ENCODE data around the gene CNNM3.

The CNNM3 gene

DNA sequence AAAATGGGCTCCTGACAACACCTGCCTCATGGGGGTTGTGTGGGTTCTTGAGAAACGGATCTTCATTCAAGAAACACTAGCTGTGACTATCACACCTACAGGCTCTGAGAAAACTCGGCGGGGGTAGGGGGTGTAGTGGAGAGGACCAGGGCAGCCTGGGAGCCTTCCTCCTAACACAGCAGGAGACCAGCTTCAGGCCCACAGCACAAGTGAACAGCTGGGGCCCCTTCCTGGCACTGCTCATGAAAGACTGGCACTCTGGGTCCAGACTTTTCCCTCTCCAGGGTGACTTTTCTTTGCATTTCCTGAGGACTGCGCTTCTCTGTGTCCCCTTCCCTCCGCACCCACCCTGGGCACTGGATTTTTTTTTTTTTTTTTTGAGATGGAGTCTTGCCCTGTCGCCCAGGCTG is 61.0 kb downstream of the CNNM3 start:
- Histone ChIP-seq H3K4me3 (replicated peaks; ENCODE audit: low read depth, low read length) (no peak overlapping the region), H3K27me3 (replicated peaks; ENCODE audit: control insufficient read depth, insufficient read depth, low read length) (no peaks in the 10 kb centered on the region; the same call in 1 of the 2 replicates), H3K36me3 (ENCODE audit: control insufficient read depth, insufficient read depth, low read length) (no peaks in the 10 kb centered on the region)
- TF ChIP-seq, protein P1, sequence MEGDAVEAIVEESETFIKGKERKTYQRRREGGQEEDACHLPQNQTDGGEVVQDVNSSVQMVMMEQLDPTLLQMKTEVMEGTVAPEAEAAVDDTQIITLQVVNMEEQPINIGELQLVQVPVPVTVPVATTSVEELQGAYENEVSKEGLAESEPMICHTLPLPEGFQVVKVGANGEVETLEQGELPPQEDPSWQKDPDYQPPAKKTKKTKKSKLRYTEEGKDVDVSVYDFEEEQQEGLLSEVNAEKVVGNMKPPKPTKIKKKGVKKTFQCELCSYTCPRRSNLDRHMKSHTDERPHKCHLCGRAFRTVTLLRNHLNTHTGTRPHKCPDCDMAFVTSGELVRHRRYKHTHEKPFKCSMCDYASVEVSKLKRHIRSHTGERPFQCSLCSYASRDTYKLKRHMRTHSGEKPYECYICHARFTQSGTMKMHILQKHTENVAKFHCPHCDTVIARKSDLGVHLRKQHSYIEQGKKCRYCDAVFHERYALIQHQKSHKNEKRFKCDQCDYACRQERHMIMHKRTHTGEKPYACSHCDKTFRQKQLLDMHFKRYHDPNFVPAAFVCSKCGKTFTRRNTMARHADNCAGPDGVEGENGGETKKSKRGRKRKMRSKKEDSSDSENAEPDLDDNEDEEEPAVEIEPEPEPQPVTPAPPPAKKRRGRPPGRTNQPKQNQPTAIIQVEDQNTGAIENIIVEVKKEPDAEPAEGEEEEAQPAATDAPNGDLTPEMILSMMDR (IDR thresholded peaks at IDR 0.05; ENCODE audit: insufficient read depth, low read length, poor library complexity, severe bottlenecking) = no peak
- no peak for DNase-seq (ENCODE audit: extremely low read depth, insufficient read length)

DNA sequence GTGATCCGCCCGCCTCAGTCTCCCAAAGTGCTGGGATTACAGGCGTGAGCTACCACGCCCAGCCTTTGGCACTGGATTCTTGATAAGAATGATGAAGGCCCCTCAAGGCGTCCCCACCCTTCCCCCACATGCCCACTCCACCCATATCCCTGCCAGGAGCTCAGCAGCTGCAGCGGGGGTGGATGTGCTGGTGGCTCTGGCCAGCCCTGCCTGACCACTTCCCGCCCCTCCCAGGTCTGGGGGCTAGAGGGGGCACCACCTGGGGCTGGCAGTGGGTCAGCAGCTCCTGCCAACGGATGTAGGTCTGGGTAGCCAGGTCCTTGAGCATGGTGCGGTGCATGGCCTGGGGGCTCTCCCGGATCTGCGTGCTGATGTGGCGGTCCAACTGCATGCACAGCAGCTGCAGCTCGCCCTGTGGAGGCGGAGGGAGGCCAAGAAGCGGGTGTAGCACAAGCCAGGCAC is 61.6 kb downstream of the CNNM3 start:
- H3K4me3 ChIP-seq (replicated peaks; ENCODE audit: low read depth, low read length) = no peak overlapping the region
- H3K36me3 ChIP-seq (ENCODE audit: control insufficient read depth, insufficient read depth, low read length) = no peaks in the 10 kb centered on the region
- DNase-seq (ENCODE audit: extremely low read depth, insufficient read length) = no peak
- no peaks in the 10 kb centered on the region; the same call in 1 of the 2 replicates for H3K27me3 ChIP-seq (replicated peaks; ENCODE audit: control insufficient read depth, insufficient read depth, low read length)
- TF ChIP-seq, protein P1 (IDR thresholded peaks at IDR 0.05; ENCODE audit: insufficient read depth, low read length, poor library complexity, severe bottlenecking) = no peak

DNA sequence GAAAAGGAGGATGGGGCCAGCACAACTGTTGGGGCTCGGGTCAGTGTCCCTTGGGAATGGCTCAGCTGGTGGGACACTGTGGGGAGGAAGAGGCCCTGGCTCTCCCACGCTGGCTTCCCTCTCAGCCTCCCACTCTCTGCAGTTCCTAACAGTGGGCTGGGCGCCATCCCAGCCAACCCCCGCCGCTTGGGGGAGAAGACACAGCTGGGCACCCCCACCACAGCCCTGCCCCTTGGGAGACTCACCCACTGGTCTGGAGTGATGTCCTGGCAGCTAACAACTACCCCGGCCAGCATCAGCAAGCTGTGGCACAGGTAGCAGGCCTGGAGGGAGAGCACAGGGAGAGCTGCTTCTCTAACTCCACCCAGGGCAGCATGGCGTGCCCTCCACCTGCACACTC is 62.1 kb downstream of the CNNM3 start:
- Histone ChIP-seq H3K36me3 (ENCODE audit: control insufficient read depth, insufficient read depth, low read length) (no peaks in the 10 kb centered on the region), H3K4me3 (replicated peaks; ENCODE audit: low read depth, low read length) (no peak overlapping the region), H3K27me3 (replicated peaks; ENCODE audit: control insufficient read depth, insufficient read depth, low read length) (no peaks in the 10 kb centered on the region; the same call in 1 of the 2 replicates)
- TF ChIP-seq, protein P1 (IDR thresholded peaks at IDR 0.05; ENCODE audit: insufficient read depth, low read length, poor library complexity, severe bottlenecking) = no peak
- no peak for DNase-seq (ENCODE audit: extremely low read depth, insufficient read length)

DNA sequence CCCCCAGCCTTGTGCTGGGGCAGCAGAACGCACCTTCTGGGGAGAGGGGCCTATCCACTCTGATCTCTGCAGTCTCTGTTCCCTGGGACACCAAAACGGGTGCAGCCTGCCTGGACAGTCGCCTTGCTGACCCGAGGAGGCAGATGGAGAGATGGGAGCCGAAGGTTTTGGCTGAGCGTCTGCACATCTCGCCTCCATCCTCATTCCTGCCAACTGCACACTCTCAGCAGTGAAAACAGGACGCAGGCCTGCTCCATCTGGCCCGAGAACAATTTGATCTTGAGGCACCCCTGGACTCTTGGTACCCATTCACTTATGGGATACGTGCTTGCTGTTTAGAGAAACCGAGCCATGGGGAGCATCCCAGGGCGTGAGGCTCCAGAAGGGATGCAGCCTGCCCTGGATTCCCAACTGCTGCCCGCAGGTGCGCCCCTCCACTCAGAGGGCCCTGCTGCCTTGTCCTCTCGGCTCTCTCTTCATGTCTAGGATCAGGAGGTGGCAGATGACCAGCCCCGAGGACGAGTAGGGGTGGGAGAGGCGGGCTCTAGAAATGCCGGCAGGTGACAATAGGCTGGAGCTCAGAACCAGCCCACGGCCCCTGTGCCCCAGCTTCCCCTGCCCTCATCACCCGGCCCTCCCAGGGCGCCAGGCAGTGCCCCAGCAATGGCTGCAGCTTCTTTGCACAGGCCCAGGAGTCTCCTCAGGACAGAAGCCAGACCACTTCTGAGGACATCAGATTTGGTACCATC is 62.9 kb downstream of the CNNM3 start:
- TF ChIP-seq, protein P1 (IDR thresholded peaks at IDR 0.05; ENCODE audit: insufficient read depth, low read length, poor library complexity, severe bottlenecking) = no peak

DNA sequence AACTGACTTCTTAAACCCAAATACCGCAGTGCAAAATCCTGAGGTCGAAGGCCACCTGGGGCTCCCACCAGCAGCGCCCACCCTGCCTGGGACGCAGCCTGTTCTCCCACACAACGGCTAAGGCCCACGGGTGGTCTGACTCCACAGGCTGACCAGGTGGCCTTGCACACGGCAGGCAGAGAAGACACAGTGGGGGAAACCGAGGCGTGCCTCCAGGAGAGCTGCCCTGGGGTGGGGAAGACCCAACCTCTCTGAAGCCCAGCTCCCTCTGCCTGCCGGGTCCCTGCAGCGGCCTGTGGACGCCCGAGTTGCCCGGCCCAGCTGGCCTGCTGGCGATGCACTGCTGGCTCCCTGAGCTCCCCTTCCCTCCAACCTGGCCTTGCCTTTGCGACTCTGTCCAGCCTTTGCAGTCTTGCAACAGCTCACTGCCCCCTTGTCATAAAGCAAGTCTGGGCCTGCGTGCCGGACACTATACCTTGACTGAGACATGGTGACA is 63.5 kb downstream of the CNNM3 start:
- Histone ChIP-seq H3K4me3 (replicated peaks; ENCODE audit: low read depth, low read length) (no peak overlapping the region), H3K27me3 (replicated peaks; ENCODE audit: control insufficient read depth, insufficient read depth, low read length) (no peaks in the 10 kb centered on the region; the same call in 1 of the 2 replicates), H3K36me3 (ENCODE audit: control insufficient read depth, insufficient read depth, low read length) (no peaks in the 10 kb centered on the region)
- TF ChIP-seq, protein P1 (IDR thresholded peaks at IDR 0.05; ENCODE audit: insufficient read depth, low read length, poor library complexity, severe bottlenecking) = no peak
- no peak for DNase-seq (ENCODE audit: extremely low read depth, insufficient read length)

More for the DNA sequence above, 62.9 kb downstream of the CNNM3 start:
- Histone ChIP-seq H3K27me3 (replicated peaks; ENCODE audit: control insufficient read depth, insufficient read depth, low read length) (no peaks in the 10 kb centered on the region; the same call in 1 of the 2 replicates), H3K4me3 (replicated peaks; ENCODE audit: low read depth, low read length) (no peak overlapping the region), H3K36me3 (ENCODE audit: control insufficient read depth, insufficient read depth, low read length) (no peaks in the 10 kb centered on the region)
- no peak for DNase-seq (ENCODE audit: extremely low read depth, insufficient read length)

All from GM06990 (cell line).